SK-N-SH treated with all-trans-retinoic acid at 6 μM for 48 hours (cell line): Measurements from ENCODE around the gene TWNK.
"Not testable (repeated sequence)": the region's sequence is repeated elsewhere in the genome, so short reads cannot be mapped to it uniquely, and the experiment has no call there.

Experiments used
- ATAC-seq: fragments of 200-7000 bp; cut with Tn5 transposase; 3 replicates; pipeline ENCODE4 v1.9.1; 2020; ENCODE audit warnings: mild to moderate bottlenecking, moderate library complexity
- ARNTL ChIP-seq: fragments of 450-650 bp; formaldehyde crosslinking; IDR thresholded peaks from 2 replicates; pipeline ENCODE4 v1.5.0; 2020; ENCODE audit warnings: low read depth, mild to moderate bottlenecking, moderate library complexity, borderline replicate concordance
- ESRRG ChIP-seq: fragments of 250-450 bp; sonication (Bioruptor Pico); IDR thresholded peaks from 2 replicates; pipeline ENCODE4 v1.6.1; 2021; ENCODE audit warnings: mild to moderate bottlenecking
- GLIS3 ChIP-seq: fragments of 250-450 bp; sonication (Bioruptor Pico); IDR thresholded peaks from 2 replicates; pipeline ENCODE4 v1.5.0; 2020; ENCODE audit warnings: mild to moderate bottlenecking, moderate library complexity
- ISL1 ChIP-seq: fragments of 250-450 bp; sonication (Bioruptor Pico); IDR thresholded peaks from 2 replicates; pipeline ENCODE4 v2.1.2; 2022; ENCODE audit warnings: mild to moderate bottlenecking, moderate library complexity
- OSR1 ChIP-seq: fragments of 250-450 bp; sonication (Bioruptor Pico); IDR thresholded peaks from 2 replicates; pipeline ENCODE4 v1.8.0; 2022; ENCODE audit warnings: moderate library complexity, mild to moderate bottlenecking, inconsistent platforms
- POU6F1 ChIP-seq: fragments of 250-450 bp; sonication (Bioruptor Pico); IDR thresholded peaks from 2 replicates; pipeline ENCODE4 v1.8.0; 2021; ENCODE audit warnings: low read depth, mild to moderate bottlenecking, moderate library complexity, borderline replicate concordance
- PPARA ChIP-seq: fragments of 250-450 bp; sonication (Bioruptor Pico); IDR thresholded peaks from 2 replicates; pipeline ENCODE4 v1.5.0; 2020; ENCODE audit warnings: mild to moderate bottlenecking, borderline replicate concordance
- RARB ChIP-seq: fragments of 250-450 bp; sonication (Bioruptor Pico); IDR thresholded peaks from 2 replicates; pipeline ENCODE4 v1.8.0; 2021; ENCODE audit warnings: mild to moderate bottlenecking, moderate library complexity
- TCF4 ChIP-seq: fragments of 250-450 bp; sonication (Bioruptor Pico); IDR thresholded peaks from 2 replicates; pipeline ENCODE4 v1.8.0; 2021; ENCODE audit warnings: mild to moderate bottlenecking, moderate library complexity, borderline replicate concordance
- TOX ChIP-seq: fragments of 250-450 bp; sonication (Bioruptor Pico); IDR thresholded peaks from 2 replicates; pipeline ENCODE4 v1.8.0; 2021; ENCODE audit warnings: mild to moderate bottlenecking, moderate library complexity, borderline replicate concordance
- TSHZ2 ChIP-seq: fragments of 250-450 bp; sonication (Bioruptor Pico); IDR thresholded peaks from 2 replicates; pipeline ENCODE4 v1.5.0; 2020; ENCODE audit warnings: mild to moderate bottlenecking, moderate library complexity
- ZFP3 ChIP-seq: fragments of 250-450 bp; sonication (Bioruptor Pico); IDR thresholded peaks from 2 replicates; pipeline ENCODE4 v1.5.0; 2020; ENCODE audit warnings: mild to moderate bottlenecking, moderate library complexity
- ZNF8 ChIP-seq: fragments of 450-650 bp; formaldehyde crosslinking; IDR thresholded peaks from 2 replicates; pipeline ENCODE4 v1.5.0; 2020; ENCODE audit warnings: mild to moderate bottlenecking, moderate library complexity
- TF ChIP-seq, protein P1 (sequence below): fragments of 250-450 bp; sonication (Bioruptor Pico); IDR thresholded peaks from 2 replicates; pipeline ENCODE4 v1.5.1; 2020; ENCODE audit warnings: low read depth, mild to moderate bottlenecking, moderate library complexity

The TWNK gene

GRCh38 chr10:101032637-101033224 lies 45.4 kb downstream of the TWNK start:
- ATAC-seq: peak; percentile 82
- TF ChIP-seq PPARA (CRISPR knock-in tag): no peak
- TF ChIP-seq TCF4 (CRISPR knock-in tag): peak; percentile 62; the same call in 1 of the 2 replicates
- peak; percentile 60; the same call in 1 of the 2 replicates for TF ChIP-seq TSHZ2
- TF ChIP-seq, all 23 proteins: peak for 2

DNA sequence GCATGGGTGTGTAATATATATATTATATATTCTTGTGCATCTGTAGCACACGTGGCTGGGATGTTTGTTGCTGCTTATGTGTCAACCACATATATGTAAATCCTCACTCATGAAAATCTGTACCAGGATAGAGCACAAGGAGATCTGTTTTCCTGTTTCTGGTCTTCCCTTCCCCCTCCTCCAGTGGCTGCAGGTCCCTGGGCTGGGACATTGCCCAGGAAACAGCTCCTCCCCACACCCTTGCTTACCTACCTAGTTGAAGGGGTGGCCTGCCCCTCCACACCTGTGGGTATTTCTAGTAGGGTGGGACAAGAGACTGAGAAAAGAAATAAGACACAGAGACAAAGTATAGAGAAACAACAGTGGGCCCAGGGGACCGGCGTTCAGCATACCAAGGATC lies 45.9 kb downstream of the TWNK start:
- ATAC-seq: no peak

GRCh38 chr10:101034404-101034803 lies 47.1 kb downstream of the TWNK start:
- not testable (repeated sequence) for ATAC-seq

More for the DNA sequence above, 45.9 kb downstream of the TWNK start:
- no peak for TF ChIP-seq ARNTL (CRISPR knock-in tag)
- TF ChIP-seq, protein P1, sequence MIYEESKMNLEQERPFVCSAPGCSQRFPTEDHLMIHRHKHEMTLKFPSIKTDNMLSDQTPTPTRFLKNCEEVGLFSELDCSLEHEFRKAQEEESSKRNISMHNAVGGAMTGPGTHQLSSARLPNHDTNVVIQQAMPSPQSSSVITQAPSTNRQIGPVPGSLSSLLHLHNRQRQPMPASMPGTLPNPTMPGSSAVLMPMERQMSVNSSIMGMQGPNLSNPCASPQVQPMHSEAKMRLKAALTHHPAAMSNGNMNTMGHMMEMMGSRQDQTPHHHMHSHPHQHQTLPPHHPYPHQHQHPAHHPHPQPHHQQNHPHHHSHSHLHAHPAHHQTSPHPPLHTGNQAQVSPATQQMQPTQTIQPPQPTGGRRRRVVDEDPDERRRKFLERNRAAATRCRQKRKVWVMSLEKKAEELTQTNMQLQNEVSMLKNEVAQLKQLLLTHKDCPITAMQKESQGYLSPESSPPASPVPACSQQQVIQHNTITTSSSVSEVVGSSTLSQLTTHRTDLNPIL: no peak
- TF ChIP-seq ZFP3 (CRISPR knock-in tag): no peak
- TF ChIP-seq RARB: no peak
- TF ChIP-seq OSR1 (CRISPR knock-in tag): no peak
- no peak for TF ChIP-seq GLIS3
- no peak for TF ChIP-seq TSHZ2
- TF ChIP-seq ESRRG (CRISPR knock-in tag): no peak
- TF ChIP-seq ISL1: no peak
- TF ChIP-seq PPARA (CRISPR knock-in tag): no peak

- TF ChIP-seq RARB: no peak
- no peak for TF ChIP-seq ARNTL (CRISPR knock-in tag)
- no peak for TF ChIP-seq TOX (CRISPR knock-in tag)
- no peak for ATAC-seq
These were observed 48.0 kb downstream of the TWNK start for GRCh38 chr10:101035314-101035713.

DNA sequence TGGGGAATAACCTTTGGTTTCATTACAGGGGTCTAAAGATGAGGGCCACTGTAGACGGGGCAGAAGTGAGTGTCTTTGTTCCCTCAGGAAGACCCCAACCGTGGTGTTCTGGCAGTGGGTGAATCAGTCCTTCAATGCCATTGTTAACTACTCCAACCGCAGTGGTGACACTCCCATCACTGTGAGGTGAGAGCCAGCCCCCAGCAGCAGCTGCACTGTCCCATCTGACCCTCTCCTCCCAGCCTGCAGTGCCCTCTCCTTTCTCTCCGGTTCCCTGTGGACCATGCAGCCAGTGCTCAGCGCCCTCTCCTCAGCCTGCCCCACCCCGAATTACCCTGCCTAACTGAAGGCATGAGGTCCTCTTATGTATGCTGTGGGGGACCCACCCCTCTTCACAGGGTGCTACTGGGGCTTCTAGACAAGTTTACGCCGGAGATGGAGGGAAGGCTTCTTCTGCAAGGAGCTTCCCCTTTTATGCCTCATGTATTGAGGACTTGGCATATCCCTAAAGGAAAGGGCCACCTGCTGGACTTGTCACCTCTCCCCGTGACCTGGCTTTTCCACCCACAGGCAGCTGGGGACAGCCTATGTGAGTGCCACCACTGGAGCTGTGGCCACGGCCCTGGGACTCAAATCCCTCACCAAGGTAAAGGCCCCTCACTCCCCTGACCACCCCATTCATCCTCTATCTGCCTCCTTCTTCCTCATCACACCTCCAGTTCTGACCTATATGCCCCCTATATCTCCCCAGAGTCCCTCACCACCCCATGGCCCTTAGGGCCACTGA lies 48.8 kb downstream of the TWNK start:
- TF ChIP-seq ESRRG (CRISPR knock-in tag) (no peak), ZFP3 (CRISPR knock-in tag) (no peak), POU6F1 (no peak), ZNF8 (CRISPR knock-in tag) (no peak)
- TF ChIP-seq, protein P1: no peak
- no peak for ATAC-seq
